ENCODE results near the gene TBC1D12. TPM values are rescaled to one million over a fixed set of nuclear protein-coding genes. Genes with fewer than 3 reads are reported as not detected.
"Not testable (repeated sequence)": the region's sequence is repeated elsewhere in the genome, so short reads cannot be mapped to it uniquely, and the experiment has no call there.

The TBC1D12 gene
- total RNA-seq, 3 donors from 2014 or later, result 19.0 to 29.4 (median 27.2) TPM

- H3K36me3 ChIP-seq, result no peaks in the 10 kb centered on the region
- no peak for DNase-seq (ENCODE audit: low spot score in 2 of 2)
- intact Hi-C loops (cut with DNase I; ENCODE audit: low total_unique reads), result no loop called here
- H3K9me3 ChIP-seq, result no peaks in the 10 kb centered on the region
- H3K27ac ChIP-seq, result no peak overlapping the region
- no peak overlapping the region for H3K4me3 ChIP-seq
- no peaks in the 10 kb centered on the region for H3K4me1 ChIP-seq
- no peaks in the 10 kb centered on the region for H3K27me3 ChIP-seq
- no peak for TF ChIP-seq CTCF (IDR thresholded peaks at IDR 0.05)
- no peak for TF ChIP-seq POLR2A (IDR thresholded peaks at IDR 0.05)
- TF ChIP-seq POLR2AphosphoS5 (IDR thresholded peaks at IDR 0.05), result no peak
Observed at GRCh38 chr10:94370501-94370900, 31.8 kb upstream of the TBC1D12 start.

GRCh38 chr10:94375374-94375773, 27.0 kb upstream of the TBC1D12 start:
- H3K4me1 ChIP-seq, result no peaks in the 10 kb centered on the region
- intact Hi-C loops (cut with DNase I; ENCODE audit: low total_unique reads), result no loop called here
- H3K27ac ChIP-seq, result no peak overlapping the region
- no peaks in the 10 kb centered on the region for H3K27me3 ChIP-seq
- H3K4me3 ChIP-seq, result no peak overlapping the region
- no peaks in the 10 kb centered on the region for H3K36me3 ChIP-seq
- no peaks in the 10 kb centered on the region for H3K9me3 ChIP-seq
- no peak for TF ChIP-seq POLR2AphosphoS5 (IDR thresholded peaks at IDR 0.05)
- no peak for TF ChIP-seq CTCF (IDR thresholded peaks at IDR 0.05)
- TF ChIP-seq POLR2A (IDR thresholded peaks at IDR 0.05), result no peak
- no peak for DNase-seq (ENCODE audit: low spot score in 2 of 2)

GRCh38 chr10:94376865-94377264, 25.5 kb upstream of the TBC1D12 start:
- Histone ChIP-seq H3K9me3 (no peaks in the 10 kb centered on the region), H3K27ac (no peak overlapping the region), H3K4me1 (no peaks in the 10 kb centered on the region), H3K4me3 (no peak overlapping the region), H3K27me3 (no peaks in the 10 kb centered on the region), H3K36me3 (no peaks in the 10 kb centered on the region)
- DNase-seq (ENCODE audit: low spot score in 2 of 2), result no peak
- TF ChIP-seq POLR2A (IDR thresholded peaks at IDR 0.05), result no peak
- TF ChIP-seq CTCF (IDR thresholded peaks at IDR 0.05), result no peak
- no peak for TF ChIP-seq POLR2AphosphoS5 (IDR thresholded peaks at IDR 0.05)
- intact Hi-C loops (cut with DNase I; ENCODE audit: low total_unique reads), result no loop called here

GRCh38 chr10:94383530-94383929, 18.8 kb upstream of the TBC1D12 start:
- intact Hi-C loops (cut with DNase I; ENCODE audit: low total_unique reads), result no loop called here
- TF ChIP-seq CTCF (IDR thresholded peaks at IDR 0.05) (no peak), POLR2AphosphoS5 (IDR thresholded peaks at IDR 0.05) (no peak), POLR2A (IDR thresholded peaks at IDR 0.05) (no peak)

GRCh38 chr10:94385733-94386132, 16.6 kb upstream of the TBC1D12 start:
- H3K27ac ChIP-seq; H3K27me3 ChIP-seq; H3K4me3 ChIP-seq; DNase-seq (ENCODE audit: low spot score in 2 of 2); intact Hi-C loops (cut with DNase I; ENCODE audit: low total_unique reads); H3K4me1 ChIP-seq; H3K9me3 ChIP-seq; H3K36me3 ChIP-seq: not testable (repeated sequence)

More at GRCh38 chr10:94383530-94383929, 18.8 kb upstream of the TBC1D12 start:
- no peaks in the 10 kb centered on the region for H3K36me3 ChIP-seq
- DNase-seq (ENCODE audit: low spot score in 2 of 2), result no peak
- no peak overlapping the region for H3K4me3 ChIP-seq
- H3K4me1 ChIP-seq, result no peaks in the 10 kb centered on the region
- no peak overlapping the region for H3K27ac ChIP-seq
- no peaks in the 10 kb centered on the region for H3K27me3 ChIP-seq
- no peaks in the 10 kb centered on the region for H3K9me3 ChIP-seq

- H3K4me3 ChIP-seq; H3K9me3 ChIP-seq; H3K4me1 ChIP-seq; H3K36me3 ChIP-seq; intact Hi-C loops (cut with DNase I; ENCODE audit: low total_unique reads); H3K27me3 ChIP-seq; DNase-seq (ENCODE audit: low spot score in 2 of 2); H3K27ac ChIP-seq: not testable (repeated sequence)
Observed at GRCh38 chr10:94392117-94392516, 10.2 kb upstream of the TBC1D12 start.
